GOT3 (cell line): ENCODE data around the gene FNBP1.

Source experiments
- DNase-seq: peaks from one replicate; lab custom pipeline; 2025; ENCODE audit warnings: mixed read lengths; lab: John Stamatoyannopoulos, UW

Gene FNBP1

GRCh38 chr9:130042885-130043653, at the start of gene FNBP1:
Gene FNBP1, minus strand, starts transcription at chr9:130043189. Its CDS starts 214 bp downstream, at chr9:130042975.
- DNase-seq, result no peak

GRCh38 chr9:130090915-130091314, 47.9 kb upstream of the FNBP1 start:
- DNase-seq, result no peak

- no peak for DNase-seq
Measured at GRCh38 chr9:130089141-130089540, 46.2 kb upstream of the FNBP1 start.

GRCh38 chr9:130088051-130088450, 45.1 kb upstream of the FNBP1 start:
- DNase-seq, result no peak

- DNase-seq, result no peak
Measured at GRCh38 chr9:130084337-130084736, 41.3 kb upstream of the FNBP1 start.

- DNase-seq, result no peak
Measured at GRCh38 chr9:130078547-130078946, 35.6 kb upstream of the FNBP1 start.

GRCh38 chr9:130073373-130073772, 30.4 kb upstream of the FNBP1 start:
- no peak for DNase-seq

GRCh38 chr9:130072515-130073235, 29.7 kb upstream of the FNBP1 start:
- DNase-seq, result no peak

- DNase-seq, result no peak
Measured at GRCh38 chr9:130069048-130069447, 26.1 kb upstream of the FNBP1 start.

- DNase-seq, result no peak
Measured at GRCh38 chr9:130064621-130065020, 21.6 kb upstream of the FNBP1 start.

- DNase-seq, result no peak
Measured at GRCh38 chr9:130062750-130063149, 19.8 kb upstream of the FNBP1 start.

- DNase-seq, result no peak
Measured at GRCh38 chr9:130060296-130060695, 17.3 kb upstream of the FNBP1 start.

- no peak for DNase-seq
Measured at GRCh38 chr9:130058887-130059286, 15.9 kb upstream of the FNBP1 start.

GRCh38 chr9:130058154-130058553, 15.2 kb upstream of the FNBP1 start:
- no peak for DNase-seq

- DNase-seq, result no peak
Measured at GRCh38 chr9:130054820-130055219, 11.8 kb upstream of the FNBP1 start.

- no peak for DNase-seq
Measured at GRCh38 chr9:130054325-130054786, 11.4 kb upstream of the FNBP1 start.

GRCh38 chr9:130053504-130054324, 10.7 kb upstream of the FNBP1 start, which contains the start of gene GPR107:
Gene GPR107, plus strand, starts transcription at chr9:130053906. Its CDS starts 27 bp downstream, at chr9:130053933.
- no peak for DNase-seq

- no peak for DNase-seq
Measured at GRCh38 chr9:130053109-130053503, 10.1 kb upstream of the FNBP1 start.

- no peak for DNase-seq
Measured at GRCh38 chr9:130051855-130052254, 8.9 kb upstream of the FNBP1 start.

GRCh38 chr9:130050462-130050861, 7.5 kb upstream of the FNBP1 start:
- no peak for DNase-seq

GRCh38 chr9:130049431-130050210, 6.6 kb upstream of the FNBP1 start:
- DNase-seq, result no peak
